Left lung (tissue), 10 donors: ENCODE data around the gene PDXK. TPM values are rescaled to one million over a fixed set of nuclear protein-coding genes. Genes with fewer than 3 reads are reported as not detected.
A peak's percentile ranks its signal among the peaks of the same experiment; 100 is the strongest.

Experiments
- ATAC-seq: fragments of 200-7000 bp; cut with Tn5 transposase; one replicate; pipeline ENCODE4 v1.9.1; 2020; ENCODE audit warnings: moderate library complexity
- DNase-seq, 4 donors: peaks; one replicate each; pipeline ENCODE4 v3.0.0-alpha.2; 2013 to 2020
- H3K27ac ChIP-seq, 2 donors: fragments of 200-600 bp; sonication (generic) in 1 of 2; one replicate each; pipeline versions ENCODE4 v1.5.0 to v1.8.0; 2020 to 2021
- H3K27me3 ChIP-seq, 2 donors: fragments of 200-600 bp; sonication (generic) in 1 of 2; one replicate each; pipeline versions ENCODE4 v1.5.0 to v1.8.0; 2020 to 2021
- H3K36me3 ChIP-seq, 2 donors: fragments of 200-600 bp; sonication (generic) in 1 of 2; one replicate each; pipeline versions ENCODE4 v1.5.0 to v1.8.0; 2020 to 2021
- H3K4me1 ChIP-seq, 2 donors: fragments of 200-600 bp; one replicate each; pipeline ENCODE4 v1.8.0; 2021
- H3K4me3 ChIP-seq, 2 donors: fragments of 200-600 bp; sonication (generic) in 1 of 2; one replicate each; pipeline versions ENCODE4 v1.5.0 to v1.8.0; 2020 to 2021; ENCODE audit warnings: mild to moderate bottlenecking in 1 of 2
- H3K9me3 ChIP-seq, 2 donors: fragments of 200-600 bp; sonication (generic) in 1 of 2; one replicate each; pipeline versions ENCODE4 v1.5.0 to v1.8.0; 2020 to 2021
- CTCF ChIP-seq, 2 donors: fragments of 200-600 bp; sonication (generic) in 1 of 2; IDR thresholded peaks; one replicate each; pipeline versions ENCODE4 v1.5.0 to v1.8.0; 2021; ENCODE audit warnings: antibody characterized with exemption in 2 of 2
- intact Hi-C, 2 donors: fragments of 100-400 bp; cut with DNase I; formaldehyde crosslinking; loops; one replicate each; pipeline versions ENCODE4 v1.11.2 to v1.14.2; 2022
- polyA plus RNA-seq, 6 donors: library from polyadenylated mRNA; unstranded; fragments of 120-200 nt; gene quantifications; one replicate each; pipeline ENCODE4 v1.2.1, GENCODE V29; 2013; ENCODE audit not compliant: insufficient read length in 6 of 6
- total RNA-seq, 2 donors: library from RNA; stranded (reverse); fragmentation: NEBNext Ultra II Directional; extraction: Animal tissue kit (Norgen Biotek cat#: 25700); gene quantifications; one replicate each; pipeline ENCODE4 v1.2.1, GENCODE V29; 2021
- donor health status: DM: no; HTN: yes; CAD: no.
- donor health status: DM: no; HTN: no; CAD: no.

The PDXK gene
- total and polyA plus RNA-seq, 8 donors: 36.9 to 305 (median 43.9) TPM

GRCh38 chr21:43721939-43722338, 3.0 kb downstream of the PDXK start:
- DNase-seq (peak in 1 of 4 donors; percentile 61), ATAC-seq (no peak)
- H3K27me3 ChIP-seq: no peaks in the 10 kb centered on the region
- peak overlapping the region in 1 of 2 donors; percentile 99 for H3K4me3 ChIP-seq
- peak overlapping the region; percentile 96 to 98 for H3K27ac ChIP-seq
- no peak for TF ChIP-seq CTCF (IDR thresholded peaks at IDR 0.05)
- peaks cover 0 to 19% of the 10 kb centered on the region in 2 donors for H3K36me3 ChIP-seq
- intact Hi-C loops: no loop called here
- H3K9me3 ChIP-seq: no peaks in the 10 kb centered on the region
- peaks cover 40 to 80% of the 10 kb centered on the region in 2 donors for H3K4me1 ChIP-seq

GRCh38 chr21:43723648-43724047, 4.7 kb downstream of the PDXK start:
- TF ChIP-seq CTCF (IDR thresholded peaks at IDR 0.05): no peak
- Histone ChIP-seq H3K36me3 (peaks cover 0 to 19% of the 10 kb centered on the region in 2 donors), H3K4me1 (peaks cover 53 to 88% of the 10 kb centered on the region in 2 donors), H3K27me3 (no peaks in the 10 kb centered on the region), H3K27ac (no peak overlapping the region), H3K4me3 (no peak overlapping the region), H3K9me3 (no peaks in the 10 kb centered on the region)
- intact Hi-C loops: no loop called here
- DNase-seq: no peak
- ATAC-seq: no peak

- no peaks in the 10 kb centered on the region for H3K27me3 ChIP-seq
- H3K4me1 ChIP-seq: peaks cover 43 to 100% of the 10 kb centered on the region in 2 donors
- H3K9me3 ChIP-seq: no peaks in the 10 kb centered on the region
- peak overlapping the region in 1 of 2 donors; percentile 46 for H3K4me3 ChIP-seq
- intact Hi-C loops: no loop called here
- DNase-seq (peak in 1 of 4 donors; percentile 84), ATAC-seq (peak; percentile 2)
- TF ChIP-seq CTCF (IDR thresholded peaks at IDR 0.05): no peak
- H3K27ac ChIP-seq: peak overlapping the region; percentile 93 to 94
- H3K36me3 ChIP-seq: peaks cover 0 to 20% of the 10 kb centered on the region in 2 donors
Observed at GRCh38 chr21:43726686-43727518, 8.0 kb downstream of the PDXK start.

GRCh38 chr21:43727519-43728153, 8.7 kb downstream of the PDXK start:
- ATAC-seq: peak; percentile 28
- no peak for TF ChIP-seq CTCF (IDR thresholded peaks at IDR 0.05)

GRCh38 chr21:43728154-43728466, 9.2 kb downstream of the PDXK start:
- intact Hi-C loops: no loop called here
- TF ChIP-seq CTCF (IDR thresholded peaks at IDR 0.05): no peak
- no peaks in the 10 kb centered on the region for H3K9me3 ChIP-seq
- no peak for DNase-seq
- ATAC-seq: peak; percentile 58
- H3K27me3 ChIP-seq: no peaks in the 10 kb centered on the region
- H3K36me3 ChIP-seq: peaks cover 0 to 23% of the 10 kb centered on the region in 2 donors
- peak overlapping the region; percentile 93 to 94 for H3K27ac ChIP-seq
- peak overlapping the region; percentile 32 to 46 for H3K4me3 ChIP-seq
- peaks cover 46 to 100% of the 10 kb centered on the region in 2 donors for H3K4me1 ChIP-seq

More at GRCh38 chr21:43727519-43728153, 8.7 kb downstream of the PDXK start:
- peak in 1 of 4 donors; percentile 72 for DNase-seq
- Histone ChIP-seq H3K36me3 (peaks cover 0 to 24% of the 10 kb centered on the region in 2 donors), H3K4me1 (peaks cover 44 to 100% of the 10 kb centered on the region in 2 donors), H3K9me3 (no peaks in the 10 kb centered on the region), H3K27me3 (no peaks in the 10 kb centered on the region), H3K4me3 (peak overlapping the region in 1 of 2 donors; percentile 46), H3K27ac (peak overlapping the region; percentile 93 to 94)
- intact Hi-C loops: no loop called here
